Prostate gland (tissue), 2 donors: ENCODE measurements around the gene EOLA1.

Source experiments
- CTCF ChIP-seq, 4 experiments: fragments of 200-600 bp in 2 of 4; fragments of 450-650 bp in 2 of 4; sonication (generic) in 2 of 4; IDR thresholded peaks; 1 replicate in 3 of 4; 2 replicates in 1 of 4; pipeline ENCODE4 v1.5.1; 2016 to 2019; ENCODE audit warnings: antibody characterized with exemption in 4 of 4, mild to moderate bottlenecking in 2 of 4, moderate library complexity in 2 of 4
- POLR2A ChIP-seq: fragments of 450-650 bp; IDR thresholded peaks from one replicate; pipeline ENCODE4 v1.6.1; 2016; ENCODE audit warnings: antibody characterized with exemption, mild to moderate bottlenecking

- TF ChIP-seq POLR2A = peak; percentile 50
- no peak for TF ChIP-seq CTCF (IDR thresholded peaks at IDR 0.05)
These were observed at the start of gene EOLA1 for GRCh38 chrX:149540621-149541520.
